ENCODE data around the gene SCYGR8. TPM values are rescaled to one million over a fixed set of nuclear protein-coding genes. Genes with fewer than 3 reads are reported as not detected.

The SCYGR8 gene
- total RNA-seq, 1 experiment from 2014 or later, result not detected

DNA sequence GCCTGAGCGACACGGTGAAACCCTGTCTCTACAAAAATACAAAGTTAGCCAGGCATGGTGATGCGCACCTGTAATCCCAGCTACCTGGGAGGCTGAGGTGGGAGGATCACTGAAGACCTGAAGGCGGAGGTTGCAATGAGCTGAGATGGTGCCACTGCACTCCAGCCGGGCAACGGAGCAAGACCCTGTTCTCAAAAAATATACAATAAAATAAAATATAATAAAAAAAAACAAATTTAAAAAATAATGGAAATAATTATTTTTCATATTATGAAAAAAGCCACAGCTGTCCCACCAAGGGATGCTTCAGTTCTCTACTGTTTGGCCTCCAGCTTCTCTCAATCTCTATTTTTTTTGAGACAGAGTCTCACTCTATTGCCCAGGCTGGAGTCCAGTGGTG, 38.3 kb upstream of the SCYGR8 start (continued):
- TF ChIP-seq, protein P1, sequence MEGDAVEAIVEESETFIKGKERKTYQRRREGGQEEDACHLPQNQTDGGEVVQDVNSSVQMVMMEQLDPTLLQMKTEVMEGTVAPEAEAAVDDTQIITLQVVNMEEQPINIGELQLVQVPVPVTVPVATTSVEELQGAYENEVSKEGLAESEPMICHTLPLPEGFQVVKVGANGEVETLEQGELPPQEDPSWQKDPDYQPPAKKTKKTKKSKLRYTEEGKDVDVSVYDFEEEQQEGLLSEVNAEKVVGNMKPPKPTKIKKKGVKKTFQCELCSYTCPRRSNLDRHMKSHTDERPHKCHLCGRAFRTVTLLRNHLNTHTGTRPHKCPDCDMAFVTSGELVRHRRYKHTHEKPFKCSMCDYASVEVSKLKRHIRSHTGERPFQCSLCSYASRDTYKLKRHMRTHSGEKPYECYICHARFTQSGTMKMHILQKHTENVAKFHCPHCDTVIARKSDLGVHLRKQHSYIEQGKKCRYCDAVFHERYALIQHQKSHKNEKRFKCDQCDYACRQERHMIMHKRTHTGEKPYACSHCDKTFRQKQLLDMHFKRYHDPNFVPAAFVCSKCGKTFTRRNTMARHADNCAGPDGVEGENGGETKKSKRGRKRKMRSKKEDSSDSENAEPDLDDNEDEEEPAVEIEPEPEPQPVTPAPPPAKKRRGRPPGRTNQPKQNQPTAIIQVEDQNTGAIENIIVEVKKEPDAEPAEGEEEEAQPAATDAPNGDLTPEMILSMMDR (IDR thresholded peaks at IDR 0.05 in 2 of 3, conservative IDR thresholded peaks at IDR 0.05 in 1 of 3; ENCODE audit: borderline replicate concordance in 1 of 3, insufficient read depth in 1 of 3, low read depth in 2 of 3, low read length in 2 of 3), result no peak
- no peak for TF ChIP-seq TCF7L2 (IDR thresholded peaks at IDR 0.05; ENCODE audit: borderline replicate concordance, extremely low read depth, insufficient read depth, insufficient read length)

DNA sequence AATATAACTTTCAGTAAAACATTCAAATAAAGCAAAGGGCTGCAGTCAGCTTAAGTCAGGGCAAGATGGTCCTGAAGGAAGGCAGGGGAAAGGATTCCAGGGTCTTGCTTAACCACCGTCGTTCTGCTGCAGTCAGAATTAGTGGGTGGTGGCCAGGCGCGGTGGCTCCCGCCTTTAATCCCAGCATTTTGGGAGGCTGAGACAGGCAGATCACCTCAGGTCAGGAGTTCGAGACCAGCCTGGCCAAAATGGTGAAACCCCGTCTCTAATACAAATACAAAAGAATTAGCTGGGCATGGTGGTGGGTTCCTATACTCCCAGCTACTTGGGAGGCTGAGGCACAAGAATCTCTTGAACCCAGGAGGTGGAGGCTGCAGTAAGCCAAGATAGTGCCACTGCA, 34.7 kb upstream of the SCYGR8 start:
- Histone ChIP-seq H3K27ac (ENCODE audit: low read depth, low read length) (no peak overlapping the region), H3K9me2 (ENCODE audit: insufficient read depth) (no peaks in the 10 kb centered on the region), H3K27me3 (ENCODE audit: insufficient read depth, low read length) (no peaks in the 10 kb centered on the region), H3K4me2 (ENCODE audit: low read length) (no peak overlapping the region), H3K4me1 (ENCODE audit: control insufficient read depth in 1 of 2, insufficient read depth in 2 of 2, low read length in 2 of 2) (no peaks in the 10 kb centered on the region), H3K9ac (ENCODE audit: low read length) (no peak overlapping the region), H3K79me2 (ENCODE audit: insufficient read depth, low read length) (no peaks in the 10 kb centered on the region), H3K9me3 (ENCODE audit: control insufficient read depth in 1 of 2, insufficient read depth in 1 of 2, low read depth in 1 of 2, low read length in 2 of 2) (no peaks in the 10 kb centered on the region), H3K4me3 (replicated peaks in 1 of 2; ENCODE audit: low read depth in 1 of 2, low read length in 2 of 2) (no peak overlapping the region), H2AFZ (ENCODE audit: low read depth, low read length, poor library complexity, severe bottlenecking) (no peak overlapping the region), H4K20me1 (ENCODE audit: insufficient read depth) (no peaks in the 10 kb centered on the region), H3K36me3 (ENCODE audit: control insufficient read depth in 1 of 2, insufficient read depth in 2 of 2, low read length in 2 of 2) (no peaks in the 10 kb centered on the region)
- ChIA-PET POLR2A (no interaction called here), CTCF (no interaction called here), RAD21 (ENCODE audit: low non-redundant PET in 1 of 2, low total read pairs in 2 of 2, uncharacterized antibody in 2 of 2, unreplicated experiment in 2 of 2) (no interaction called here)
- ATAC-seq (no peak), DNase-seq (ENCODE audit: low read depth, low spot score) (no peak)
- no TSS peak for BruUV-seq (replicated peaks)
- TF ChIP-seq EGR1 (IDR thresholded peaks at IDR 0.05; ENCODE audit: low read depth) (no peak), ELF1 (IDR thresholded peaks at IDR 0.05; ENCODE audit: borderline replicate concordance, low read depth) (no peak), SP1 (IDR thresholded peaks at IDR 0.05; ENCODE audit: low read depth) (no peak), EZH2 (IDR thresholded peaks at IDR 0.05) (no peak), CEBPB (IDR thresholded peaks at IDR 0.05; ENCODE audit: low read depth) (no peak), TCF7L2 (IDR thresholded peaks at IDR 0.05; ENCODE audit: borderline replicate concordance, extremely low read depth, insufficient read depth, insufficient read length) (no peak), JUND (IDR thresholded peaks at IDR 0.05) (no peak), ZFX (IDR thresholded peaks at IDR 0.05) (no peak), EZH2phosphoT487 (IDR thresholded peaks at IDR 0.05; ENCODE audit: borderline replicate concordance) (no peak)
- TF ChIP-seq, protein P2, sequence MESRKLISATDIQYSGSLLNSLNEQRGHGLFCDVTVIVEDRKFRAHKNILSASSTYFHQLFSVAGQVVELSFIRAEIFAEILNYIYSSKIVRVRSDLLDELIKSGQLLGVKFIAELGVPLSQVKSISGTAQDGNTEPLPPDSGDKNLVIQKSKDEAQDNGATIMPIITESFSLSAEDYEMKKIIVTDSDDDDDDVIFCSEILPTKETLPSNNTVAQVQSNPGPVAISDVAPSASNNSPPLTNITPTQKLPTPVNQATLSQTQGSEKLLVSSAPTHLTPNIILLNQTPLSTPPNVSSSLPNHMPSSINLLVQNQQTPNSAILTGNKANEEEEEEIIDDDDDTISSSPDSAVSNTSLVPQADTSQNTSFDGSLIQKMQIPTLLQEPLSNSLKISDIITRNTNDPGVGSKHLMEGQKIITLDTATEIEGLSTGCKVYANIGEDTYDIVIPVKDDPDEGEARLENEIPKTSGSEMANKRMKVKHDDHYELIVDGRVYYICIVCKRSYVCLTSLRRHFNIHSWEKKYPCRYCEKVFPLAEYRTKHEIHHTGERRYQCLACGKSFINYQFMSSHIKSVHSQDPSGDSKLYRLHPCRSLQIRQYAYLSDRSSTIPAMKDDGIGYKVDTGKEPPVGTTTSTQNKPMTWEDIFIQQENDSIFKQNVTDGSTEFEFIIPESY (IDR thresholded peaks at IDR 0.05; ENCODE audit: extremely low read depth, insufficient replicate concordance, low read length), result no peak
- intact Hi-C loops (cut with micrococcal nuclease), result no loop called here

All from HCT116 (cell line).